HEK293 (cell line): ENCODE results near the gene JAK3.

Source experiments
- PBX3 ChIP-seq: sonication (generic); formaldehyde crosslinking; IDR thresholded peaks from 2 replicates; pipeline ENCODE4 v1.8.1; 2022; ENCODE audit warnings: mild to moderate bottlenecking, moderate library complexity, missing genetic modification reagents
- SALL2 ChIP-seq: fragments of 450-650 bp; formaldehyde crosslinking; IDR thresholded peaks from 2 replicates; pipeline ENCODE4 v1.5.0; 2017; ENCODE audit warnings: missing biosample characterization, mild to moderate bottlenecking, missing genetic modification characterization, borderline replicate concordance
- ZNF140 ChIP-seq: fragments of 450-650 bp; formaldehyde crosslinking; IDR thresholded peaks from 2 replicates; pipeline ENCODE4 v1.5.1; 2016; ENCODE audit warnings: missing biosample characterization, missing genetic modification characterization
- ZNF280C ChIP-seq: fragments of 450-650 bp; formaldehyde crosslinking; IDR thresholded peaks from 2 replicates; pipeline ENCODE4 v1.5.1; 2016; ENCODE audit warnings: missing biosample characterization, missing genetic modification characterization
- ZNF654 ChIP-seq: fragments of 450-650 bp; formaldehyde crosslinking; IDR thresholded peaks from 2 replicates; pipeline ENCODE4 v1.5.1; 2016; ENCODE audit warnings: low read depth, missing biosample characterization, missing genetic modification characterization
- ZNF776 ChIP-seq: fragments of 450-650 bp; formaldehyde crosslinking; IDR thresholded peaks from 2 replicates; pipeline ENCODE4 v1.5.0; 2017; ENCODE audit warnings: missing biosample characterization, missing genetic modification characterization, borderline replicate concordance
- TF ChIP-seq, protein P1 (sequence below): fragments of 450-650 bp; formaldehyde crosslinking; IDR thresholded peaks from 2 replicates; pipeline ENCODE4 v1.5.1; 2016; ENCODE audit warnings: missing biosample characterization, missing genetic modification characterization

GRCh38 chr19:17812099-17812498, 35.7 kb downstream of the JAK3 start:
- TF ChIP-seq SALL2 (tag by site-specific recombination) (no peak), PBX3 (CRISPR knock-in tag) (no peak), ZNF776 (tag by site-specific recombination) (no peak), ZNF280C (tag by site-specific recombination) (no peak), ZNF140 (tag by site-specific recombination) (no peak), ZNF654 (tag by site-specific recombination) (no peak)
- TF ChIP-seq, protein P1, sequence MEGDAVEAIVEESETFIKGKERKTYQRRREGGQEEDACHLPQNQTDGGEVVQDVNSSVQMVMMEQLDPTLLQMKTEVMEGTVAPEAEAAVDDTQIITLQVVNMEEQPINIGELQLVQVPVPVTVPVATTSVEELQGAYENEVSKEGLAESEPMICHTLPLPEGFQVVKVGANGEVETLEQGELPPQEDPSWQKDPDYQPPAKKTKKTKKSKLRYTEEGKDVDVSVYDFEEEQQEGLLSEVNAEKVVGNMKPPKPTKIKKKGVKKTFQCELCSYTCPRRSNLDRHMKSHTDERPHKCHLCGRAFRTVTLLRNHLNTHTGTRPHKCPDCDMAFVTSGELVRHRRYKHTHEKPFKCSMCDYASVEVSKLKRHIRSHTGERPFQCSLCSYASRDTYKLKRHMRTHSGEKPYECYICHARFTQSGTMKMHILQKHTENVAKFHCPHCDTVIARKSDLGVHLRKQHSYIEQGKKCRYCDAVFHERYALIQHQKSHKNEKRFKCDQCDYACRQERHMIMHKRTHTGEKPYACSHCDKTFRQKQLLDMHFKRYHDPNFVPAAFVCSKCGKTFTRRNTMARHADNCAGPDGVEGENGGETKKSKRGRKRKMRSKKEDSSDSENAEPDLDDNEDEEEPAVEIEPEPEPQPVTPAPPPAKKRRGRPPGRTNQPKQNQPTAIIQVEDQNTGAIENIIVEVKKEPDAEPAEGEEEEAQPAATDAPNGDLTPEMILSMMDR (tag by site-specific recombination) = no peak
